CD4-positive, alpha-beta T cell treated with Interferon gamma for 1 hour (primary cell): Measurements from ENCODE around the gene UTP14C.
"Not testable (repeated sequence)": the region's sequence is repeated elsewhere in the genome, so short reads cannot be mapped to it uniquely, and the experiment has no call there.

Source experiments
- DNase-seq: peaks from one replicate; pipeline ENCODE4 v3.0.0-alpha.2; 2020

UTP14C gene

DNA sequence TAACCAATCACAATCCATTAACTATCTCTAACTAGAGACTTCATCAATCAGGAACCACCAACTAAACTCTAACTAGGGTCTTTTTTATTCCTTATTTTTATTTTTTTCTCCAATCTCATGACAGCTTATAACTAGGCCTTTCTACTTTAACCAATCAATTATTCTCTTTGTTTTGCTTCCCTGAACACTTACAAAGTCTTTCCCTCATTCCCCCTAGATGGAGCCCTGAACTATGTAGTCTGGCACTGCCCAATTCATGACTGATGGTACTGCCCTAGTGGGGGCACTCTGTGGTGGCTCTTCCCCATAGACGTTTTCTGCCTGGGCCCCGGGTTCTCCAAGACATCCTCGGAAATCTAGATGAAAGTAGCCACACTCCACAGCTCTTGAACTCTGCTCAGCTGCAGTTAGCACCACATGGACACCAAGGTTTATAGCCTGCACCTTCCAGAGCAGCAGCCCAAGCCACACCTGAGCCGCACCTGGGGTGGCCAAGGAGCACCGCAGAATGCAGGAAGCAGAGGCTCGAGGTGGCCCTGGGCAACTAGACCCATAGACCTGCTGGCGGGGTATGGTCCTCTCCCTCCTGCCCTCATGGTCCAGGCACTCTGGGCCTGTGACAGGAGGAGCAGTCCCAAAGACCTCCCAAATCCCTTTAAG is 19.9 kb upstream of the UTP14C start:
- DNase-seq = no peak

DNA sequence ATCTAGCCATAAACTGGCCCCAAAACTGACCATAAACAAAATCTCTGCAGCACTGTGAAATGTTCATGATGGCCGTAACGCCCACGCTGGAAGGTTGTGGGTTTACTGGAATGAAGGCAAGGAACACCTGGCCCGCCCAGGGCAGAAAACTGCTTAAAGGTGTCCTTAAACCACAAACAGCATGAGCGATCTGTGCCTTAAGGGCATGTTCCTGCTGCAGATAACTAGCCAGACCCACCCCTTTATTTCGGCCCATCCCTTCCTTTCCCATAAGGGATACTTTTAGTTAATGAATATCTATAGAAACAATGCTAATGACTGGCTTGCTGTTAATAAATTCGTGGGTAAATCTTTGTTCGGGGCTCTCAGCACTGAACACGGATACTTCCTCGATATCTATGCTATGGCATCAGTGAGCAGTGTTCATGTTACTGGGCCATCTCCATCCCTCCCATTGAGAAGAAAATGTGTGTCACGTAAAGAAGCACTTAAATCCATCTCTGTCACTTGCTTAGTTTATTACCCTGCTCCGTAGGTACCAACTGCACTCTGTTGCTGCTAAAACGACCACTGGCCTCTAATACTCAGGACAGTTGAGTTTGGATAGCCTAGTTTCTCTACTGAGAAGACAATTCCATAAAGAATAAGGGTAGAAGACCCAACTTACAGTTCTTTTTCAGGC is 18.5 kb upstream of the UTP14C start:
- DNase-seq = no peak

DNA sequence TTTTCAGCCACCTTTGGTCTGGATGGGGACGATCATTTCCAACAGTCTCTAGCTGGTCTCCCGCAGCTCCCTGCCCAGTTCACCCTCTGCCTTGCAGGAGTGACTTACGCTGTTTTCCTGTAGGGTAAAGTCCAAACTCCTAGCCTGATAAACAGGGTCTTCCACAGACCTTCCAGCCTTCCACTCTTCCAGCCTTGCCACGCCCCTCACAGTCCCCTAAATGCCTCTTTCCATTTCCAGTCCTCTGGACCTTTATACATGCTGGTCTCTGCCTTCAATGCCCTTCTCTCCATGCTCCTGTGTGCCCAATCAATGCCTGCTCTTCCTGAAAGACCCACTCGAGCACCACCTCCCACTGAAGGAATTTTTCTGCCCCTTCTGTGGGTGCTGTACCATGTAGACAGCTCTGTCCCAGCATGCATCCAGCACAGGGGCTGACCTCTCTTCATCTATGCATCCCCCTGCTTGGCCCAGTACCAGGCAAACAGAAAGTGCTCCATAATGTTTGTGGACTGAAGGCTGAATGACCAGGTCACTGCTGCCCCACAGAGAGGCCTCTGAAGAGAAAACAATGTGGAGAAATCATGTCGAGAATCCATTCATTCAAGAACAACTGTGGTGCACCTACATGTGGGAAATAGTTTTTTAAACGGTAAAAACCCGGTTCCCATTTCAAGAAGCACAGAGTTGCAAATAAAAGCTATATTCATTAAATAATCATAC is 17.8 kb upstream of the UTP14C start:
- no peak for DNase-seq

- DNase-seq = no peak
Observed at GRCh38 chr13:52009946-52010345, 14.5 kb upstream of the UTP14C start.

- DNase-seq = no peak
Observed at GRCh38 chr13:52010890-52011631, 13.4 kb upstream of the UTP14C start, which contains the start of gene ATP7B. ATP7B (minus strand) TSS chr13:52011450; CDS start chr13:52011337, 113 bp downstream.

GRCh38 chr13:52011632-52012511 is 12.6 kb upstream of the UTP14C start, which contains the start of gene ALG11:
ALG11 (plus strand) TSS chr13:52012398; CDS start chr13:52012419, 21 bp downstream.
- peak; percentile 98 for DNase-seq

DNA sequence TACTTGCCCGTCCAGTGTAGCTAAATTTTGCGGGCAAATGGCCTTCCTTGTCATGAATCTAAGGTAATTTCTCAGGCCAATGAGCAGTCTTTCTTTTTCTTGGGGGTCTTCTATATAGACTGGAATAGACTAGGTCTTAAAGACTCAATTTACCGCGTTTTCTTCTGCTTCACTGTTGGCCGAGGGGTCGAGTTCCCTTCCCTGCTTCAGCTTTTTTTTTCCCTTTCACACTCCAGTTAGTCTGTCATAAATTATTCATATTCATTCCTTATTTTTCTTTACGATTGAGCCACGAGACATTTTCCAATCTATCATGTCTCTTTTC is 12.0 kb upstream of the UTP14C start:
- DNase-seq = no peak

DNA sequence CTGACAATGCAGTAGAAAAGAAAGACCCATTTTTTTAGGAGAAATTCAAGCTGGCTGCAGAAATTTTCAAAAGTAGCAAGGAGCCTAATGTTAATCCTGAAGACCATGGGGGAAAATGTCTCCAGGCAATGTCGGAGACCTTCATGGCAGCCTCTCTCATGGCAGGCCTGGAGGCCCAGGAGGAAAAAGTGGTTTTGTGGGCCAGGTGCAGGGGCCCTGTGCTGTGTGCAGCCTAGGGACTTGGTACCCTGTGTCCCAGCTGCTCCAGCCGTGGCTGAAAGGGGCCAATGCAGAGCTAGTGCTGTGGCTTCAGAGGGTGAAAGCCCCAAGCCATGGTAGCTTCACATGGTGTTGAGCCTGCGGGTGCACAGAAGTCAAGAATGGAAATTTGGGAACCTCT is 8.2 kb upstream of the UTP14C start:
- no peak for DNase-seq

DNA sequence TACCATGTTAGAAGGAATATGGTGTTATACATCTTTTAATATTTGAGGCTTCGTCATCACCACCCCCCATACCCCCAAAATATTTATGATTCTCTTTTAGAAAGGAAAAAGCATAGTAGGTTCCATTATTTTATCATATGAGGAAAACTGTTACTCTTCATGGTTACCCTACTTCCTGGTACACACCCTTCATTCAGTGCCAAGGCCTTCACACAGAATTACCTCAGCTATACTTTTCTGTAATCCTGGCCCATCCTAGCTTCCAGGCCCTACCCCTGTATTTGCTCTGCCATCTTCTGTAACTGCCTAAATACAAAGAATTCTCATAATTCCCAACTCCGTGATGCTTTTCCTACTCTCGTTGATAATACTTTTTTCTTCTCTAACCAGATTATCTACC is 4.3 kb upstream of the UTP14C start:
- DNase-seq = no peak

GRCh38 chr13:52022356-52022755 is 2.1 kb upstream of the UTP14C start:
- no peak for DNase-seq

DNA sequence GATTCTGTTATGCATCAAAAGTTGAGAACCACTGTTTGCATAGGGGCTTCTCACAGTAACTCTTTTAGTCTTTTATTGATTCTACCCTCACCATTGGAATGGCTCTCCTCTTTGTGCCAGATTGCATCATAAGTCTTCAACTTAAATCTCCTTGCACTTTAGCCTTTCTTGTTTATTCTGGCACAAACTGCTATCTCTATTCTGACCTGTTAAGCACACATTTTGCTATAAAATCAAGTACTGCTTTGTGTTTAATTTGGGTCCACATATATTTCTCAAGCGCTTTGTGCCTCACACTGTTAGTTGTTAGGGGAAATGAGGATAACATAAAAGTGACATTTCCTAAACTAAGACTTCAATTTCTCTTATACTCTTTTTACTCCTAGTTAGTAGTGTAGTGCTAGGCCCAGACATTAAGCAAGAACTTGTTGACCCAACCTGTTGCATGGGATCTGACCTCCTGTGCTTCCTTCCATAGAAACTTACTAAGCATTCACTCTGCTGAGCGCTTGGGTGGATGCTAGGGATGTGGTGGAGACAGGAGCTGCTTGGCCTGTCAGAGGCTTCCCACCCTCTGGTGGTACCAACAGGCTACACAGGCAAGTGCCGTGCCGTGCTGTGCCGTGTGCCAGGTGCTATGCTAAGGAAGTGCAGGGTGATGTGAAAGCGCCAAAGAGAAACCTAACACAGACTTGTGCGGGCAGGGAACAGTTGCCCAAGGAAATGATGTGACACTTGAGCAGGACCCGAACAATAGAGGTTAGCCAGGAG is 1.2 kb downstream of the UTP14C start:
- no peak for DNase-seq

DNA sequence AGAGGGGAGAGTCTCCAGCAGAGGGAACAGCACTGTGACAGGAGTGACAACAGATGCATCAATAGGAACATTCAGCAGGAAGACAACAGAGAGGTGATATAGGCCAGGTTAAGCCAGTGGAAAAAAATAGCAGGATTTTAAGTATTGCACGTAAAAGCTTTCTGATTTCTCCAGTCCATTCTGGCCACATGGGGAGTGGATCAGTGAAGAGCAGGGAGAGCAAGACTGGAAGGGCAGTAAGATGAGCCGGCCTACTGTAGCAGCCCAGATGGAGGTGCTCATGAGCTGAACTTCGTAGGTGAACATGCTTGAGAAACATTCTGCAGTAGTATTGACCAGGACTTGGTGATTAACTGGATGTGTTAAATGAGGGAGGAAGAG is 1.7 kb downstream of the UTP14C start:
- DNase-seq = no peak

DNA sequence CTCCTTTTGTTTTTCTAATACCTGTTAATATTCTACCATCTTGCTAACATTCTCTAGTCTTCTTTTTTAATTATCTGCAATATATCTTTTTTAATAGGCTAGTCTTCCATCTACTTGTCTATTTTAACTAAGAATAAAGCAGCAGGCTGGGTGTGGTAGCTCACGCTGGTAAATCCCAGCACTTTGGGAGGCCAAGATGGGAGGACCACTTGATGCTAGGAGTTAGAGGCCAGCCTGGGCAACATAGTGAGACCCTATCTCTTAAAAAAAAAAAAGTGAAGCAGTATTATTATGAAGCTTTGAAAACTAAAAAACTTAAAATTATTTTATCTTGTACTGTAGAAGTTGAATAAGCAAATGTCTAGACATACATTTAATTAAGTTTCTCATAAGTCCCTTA is 3.3 kb downstream of the UTP14C start:
- DNase-seq = no peak

- no peak for DNase-seq
Observed at GRCh38 chr13:52029569-52029968, 5.1 kb downstream of the UTP14C start.

- not testable (repeated sequence) for DNase-seq
Observed at GRCh38 chr13:52030401-52030800, 5.9 kb downstream of the UTP14C start.

GRCh38 chr13:52033039-52033438 is 8.5 kb downstream of the UTP14C start:
- no peak for DNase-seq

DNA sequence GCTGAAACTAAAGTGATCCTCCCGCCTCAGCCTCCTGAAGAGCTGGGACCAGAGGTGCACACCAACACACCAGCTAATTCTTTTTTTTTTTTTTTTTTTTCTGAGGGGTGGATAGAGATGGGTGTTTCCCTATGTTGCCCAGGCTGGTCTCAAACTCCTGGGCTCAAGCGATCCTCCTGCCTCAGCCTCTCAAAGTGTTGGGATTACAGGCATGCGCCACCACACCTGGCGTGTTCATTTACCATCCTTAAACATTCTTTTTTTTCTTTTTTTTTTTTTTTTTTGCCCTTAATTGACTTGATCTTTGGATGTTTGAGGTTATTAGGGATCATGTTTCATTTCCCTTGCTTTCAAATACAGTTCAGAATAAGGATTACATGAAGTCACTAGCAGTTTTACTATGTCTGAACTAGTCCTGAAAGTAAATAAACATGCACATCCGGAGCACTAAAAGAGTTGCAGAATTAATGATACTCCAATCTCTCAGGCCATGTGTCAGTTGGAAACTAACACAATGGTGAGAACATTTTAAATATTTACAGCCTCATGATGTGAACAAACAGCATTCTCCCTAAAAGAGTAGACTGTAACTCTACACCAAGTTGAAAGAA is 10.2 kb downstream of the UTP14C start:
- DNase-seq = no peak

DNA sequence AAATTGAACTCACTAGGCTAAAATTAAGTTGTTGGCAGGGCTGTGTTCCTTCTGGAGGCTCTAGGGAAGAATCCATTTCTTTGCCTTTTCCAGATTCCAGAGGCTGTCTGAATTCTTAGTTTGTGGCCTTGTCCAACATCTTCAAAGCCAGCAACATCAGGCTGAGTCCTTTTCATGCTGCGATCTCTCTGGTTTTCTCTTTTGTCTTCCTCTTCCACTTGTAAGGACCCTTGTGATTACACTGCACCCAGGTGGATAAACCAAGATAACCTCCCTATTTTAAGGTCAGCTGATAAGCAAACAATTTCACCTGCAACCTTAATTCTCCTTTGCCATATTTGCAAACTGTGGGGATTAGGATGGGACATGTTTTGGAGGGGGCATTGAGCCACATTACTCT is 11.5 kb downstream of the UTP14C start:
- no peak for DNase-seq

- DNase-seq = no peak
Observed at GRCh38 chr13:52043675-52044074, 19.2 kb downstream of the UTP14C start.

DNA sequence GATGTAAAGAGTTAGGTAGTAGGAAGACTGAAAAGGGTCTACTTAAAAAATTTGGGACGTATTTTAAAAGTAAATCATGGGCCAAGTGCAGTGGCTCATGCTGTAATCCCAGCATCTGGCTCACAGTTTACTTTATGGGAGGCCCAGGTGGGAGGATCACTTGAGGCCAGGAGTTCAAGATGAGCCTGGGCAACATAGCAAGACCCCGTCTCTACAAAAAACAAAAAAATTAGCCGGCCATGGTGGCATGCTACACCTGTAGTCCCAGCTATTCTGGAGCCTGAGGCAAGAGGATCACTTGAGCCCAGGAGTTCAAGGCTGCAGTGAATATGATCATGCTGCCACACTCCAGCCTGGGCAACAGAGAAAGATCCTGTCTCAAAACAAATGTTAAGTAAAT is 23.0 kb downstream of the UTP14C start:
- DNase-seq = no peak

DNA sequence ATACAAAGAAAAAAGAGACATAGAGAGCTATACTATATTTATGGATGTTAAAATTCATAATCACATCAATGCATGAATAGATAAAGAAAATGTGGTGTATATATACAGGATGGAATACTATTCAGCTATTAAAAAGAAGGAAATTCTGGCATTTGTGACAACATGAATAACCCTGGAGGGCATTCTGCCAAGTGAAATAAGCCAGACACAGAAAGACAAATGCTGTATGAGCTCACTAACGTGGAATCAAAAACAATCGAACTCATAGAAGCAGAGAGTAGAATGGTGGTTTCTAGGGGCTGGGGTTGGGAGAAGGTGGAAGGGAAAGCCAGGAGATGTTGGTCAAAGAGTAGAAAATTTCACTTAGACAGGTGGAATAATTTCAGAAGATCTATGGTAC is 24.0 kb downstream of the UTP14C start:
- no peak for DNase-seq
